HG02852 (cell line): ENCODE data around the gene COPE.
"Not testable (repeated sequence)": the region's sequence is repeated elsewhere in the genome, so short reads cannot be mapped to it uniquely, and the experiment has no call there.

ENCODE experiments used
- ATAC-seq: cut with Tn5 transposase; IDR thresholded peaks from one replicate; pipeline ENCODE4 v1.9.1; 2021; ENCODE audit warnings: mild to moderate bottlenecking, moderate library complexity; ENCODE audit not compliant: unreplicated experiment

Gene COPE

GRCh38 chr19:18940769-18941627 lies 21.8 kb upstream of the COPE start, which contains the start of gene HOMER3:
TSS of gene HOMER3 (minus strand) at chr19:18941217. CDS start at chr19:18938982, 2,235 bp downstream.
- no peak for ATAC-seq

GRCh38 chr19:18939922-18940768 lies 21.0 kb upstream of the COPE start:
- no peak for ATAC-seq

- ATAC-seq, result no peak
Observed at GRCh38 chr19:18939163-18939562, 20.0 kb upstream of the COPE start.

- ATAC-seq, result no peak
Observed at GRCh38 chr19:18933297-18933696, 14.1 kb upstream of the COPE start.

- no peak for ATAC-seq
Observed at GRCh38 chr19:18932216-18932841, 13.1 kb upstream of the COPE start.

GRCh38 chr19:18931316-18932162 lies 12.4 kb upstream of the COPE start:
- no peak for ATAC-seq

GRCh38 chr19:18929311-18929710 lies 10.1 kb upstream of the COPE start:
- ATAC-seq, result no peak

GRCh38 chr19:18928018-18928805 lies 9.0 kb upstream of the COPE start:
- no peak for ATAC-seq

- ATAC-seq, result no peak
Observed at GRCh38 chr19:18924684-18925213, 5.6 kb upstream of the COPE start.

- no peak for ATAC-seq
Observed at GRCh38 chr19:18922228-18922985, 3.2 kb upstream of the COPE start.

GRCh38 chr19:18921593-18921992 lies 2.4 kb upstream of the COPE start:
- ATAC-seq, result no peak

- ATAC-seq, result no peak
Observed at GRCh38 chr19:18920400-18920799, 1.2 kb upstream of the COPE start.

- ATAC-seq, result no peak
Observed at GRCh38 chr19:18919900-18920214, 670 bp upstream of the COPE start.

GRCh38 chr19:18917593-18917992 lies 1.6 kb downstream of the COPE start:
- ATAC-seq, result not testable (repeated sequence)

- no peak for ATAC-seq
Observed at GRCh38 chr19:18915639-18916038, 3.5 kb downstream of the COPE start.

GRCh38 chr19:18913466-18913865 lies 5.7 kb downstream of the COPE start:
- no peak for ATAC-seq

- ATAC-seq, result no peak
Observed at GRCh38 chr19:18912933-18913332, 6.3 kb downstream of the COPE start.

- no peak for ATAC-seq
Observed at GRCh38 chr19:18910801-18911436, 8.3 kb downstream of the COPE start.
